SW 1271 (cell line): ENCODE measurements around the gene PEMT.

Source experiments
- DNase-seq, 2 experiments: peaks; one replicate each; lab custom pipeline; 2025; lab: John Stamatoyannopoulos, UW

PEMT gene

GRCh38 chr17:17514993-17515933, 76.2 kb downstream of the PEMT start:
- DNase-seq: no peak

DNA sequence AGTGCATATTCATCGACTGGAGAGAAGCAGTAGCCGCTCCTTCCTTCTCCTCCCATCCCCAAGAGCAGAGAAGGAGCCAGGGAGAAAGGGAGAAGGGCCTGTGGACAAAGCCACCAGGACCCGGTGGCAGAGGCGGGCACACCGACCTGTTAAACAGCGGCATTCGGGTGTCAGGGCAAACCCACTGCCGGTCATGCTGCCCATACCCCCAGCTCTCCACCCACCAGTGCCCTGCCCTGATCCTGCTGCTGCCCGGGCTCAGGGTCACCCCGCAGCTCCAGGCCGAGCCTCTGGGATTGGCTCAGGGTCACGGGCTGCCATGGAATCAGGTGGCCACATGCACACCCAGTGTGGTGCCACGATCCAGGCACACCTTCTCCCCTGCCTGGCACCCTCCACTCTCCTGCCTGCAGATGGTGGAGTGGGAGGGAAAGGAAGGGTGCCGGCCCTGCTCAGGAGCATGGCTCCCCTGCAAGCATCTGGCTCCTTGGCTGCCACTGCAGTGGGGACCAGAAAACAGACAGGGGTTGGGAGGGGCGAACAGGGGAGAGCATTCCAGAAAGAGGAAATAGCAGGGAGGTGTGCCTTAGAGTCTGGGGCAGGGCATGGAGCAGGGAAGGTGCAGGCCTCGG, 77.0 kb downstream of the PEMT start:
- DNase-seq: no peak

- no peak for DNase-seq
Observed at GRCh38 chr17:17513626-17514025, 77.9 kb downstream of the PEMT start.

DNA sequence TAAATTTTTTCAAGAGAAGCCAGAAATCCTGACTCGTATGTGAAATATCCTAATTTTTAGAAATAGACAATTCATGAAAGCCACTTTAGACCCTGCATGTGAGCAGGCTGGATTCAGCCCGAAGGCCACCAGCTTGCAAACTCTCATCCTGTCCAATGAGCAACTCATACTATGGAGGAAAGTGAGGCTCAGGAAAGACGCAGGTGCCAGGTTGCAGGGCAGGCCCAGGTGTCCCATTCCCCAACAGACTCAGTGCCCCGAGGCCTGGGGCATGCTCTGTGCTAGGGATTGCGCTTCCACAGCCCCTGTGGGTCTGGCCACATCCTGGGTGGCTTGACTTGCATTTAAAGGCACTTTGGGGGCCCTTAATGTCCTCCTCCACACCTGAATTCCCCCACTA, 78.6 kb downstream of the PEMT start:
- DNase-seq: no peak

GRCh38 chr17:17511881-17512858, 79.3 kb downstream of the PEMT start:
- DNase-seq: no peak

- no peak for DNase-seq
Observed at GRCh38 chr17:17511293-17511741, 80.2 kb downstream of the PEMT start.

- DNase-seq: no peak
Observed at GRCh38 chr17:17510456-17511292, 80.8 kb downstream of the PEMT start.

DNA sequence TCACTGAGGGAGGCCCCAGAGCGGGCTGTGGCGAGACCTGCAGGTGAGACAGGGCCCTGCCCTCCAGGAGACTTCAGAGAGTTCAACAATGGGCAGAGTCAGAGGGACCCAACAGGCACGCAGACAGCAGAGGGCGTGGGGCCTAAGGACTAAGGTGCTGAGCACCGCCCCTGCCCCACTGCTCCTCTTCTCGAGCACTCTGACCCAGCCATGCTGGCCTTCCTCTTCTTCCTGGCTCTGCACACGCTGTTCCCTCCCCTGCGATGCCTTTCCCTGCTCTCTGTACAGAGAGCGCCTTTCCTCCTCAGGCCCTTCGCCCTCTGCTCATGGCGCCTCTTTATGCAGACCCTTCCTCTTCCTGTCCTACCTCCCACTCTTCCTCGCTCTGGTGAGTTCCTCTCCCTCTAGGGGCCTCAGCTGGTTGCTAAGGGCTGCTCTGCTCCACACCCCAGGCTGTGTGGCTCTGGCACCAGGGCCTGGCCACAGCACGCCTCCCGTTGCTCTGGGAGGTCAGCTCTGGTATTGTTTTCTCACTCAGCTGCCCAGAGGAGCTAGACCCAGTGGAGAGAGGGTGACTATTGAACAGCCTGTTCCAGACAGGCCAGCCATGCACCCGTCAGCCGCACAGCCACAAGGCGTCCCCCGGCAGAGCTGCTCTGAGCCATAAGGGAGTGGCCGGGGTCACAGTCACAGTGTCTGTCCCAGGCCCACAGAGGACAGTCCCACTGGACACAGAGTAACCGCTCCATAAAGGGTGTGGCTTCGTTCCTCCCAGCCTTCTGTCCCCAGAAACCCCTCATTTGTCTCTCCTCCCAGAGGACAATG, 81.7 kb downstream of the PEMT start:
- DNase-seq: no peak

DNA sequence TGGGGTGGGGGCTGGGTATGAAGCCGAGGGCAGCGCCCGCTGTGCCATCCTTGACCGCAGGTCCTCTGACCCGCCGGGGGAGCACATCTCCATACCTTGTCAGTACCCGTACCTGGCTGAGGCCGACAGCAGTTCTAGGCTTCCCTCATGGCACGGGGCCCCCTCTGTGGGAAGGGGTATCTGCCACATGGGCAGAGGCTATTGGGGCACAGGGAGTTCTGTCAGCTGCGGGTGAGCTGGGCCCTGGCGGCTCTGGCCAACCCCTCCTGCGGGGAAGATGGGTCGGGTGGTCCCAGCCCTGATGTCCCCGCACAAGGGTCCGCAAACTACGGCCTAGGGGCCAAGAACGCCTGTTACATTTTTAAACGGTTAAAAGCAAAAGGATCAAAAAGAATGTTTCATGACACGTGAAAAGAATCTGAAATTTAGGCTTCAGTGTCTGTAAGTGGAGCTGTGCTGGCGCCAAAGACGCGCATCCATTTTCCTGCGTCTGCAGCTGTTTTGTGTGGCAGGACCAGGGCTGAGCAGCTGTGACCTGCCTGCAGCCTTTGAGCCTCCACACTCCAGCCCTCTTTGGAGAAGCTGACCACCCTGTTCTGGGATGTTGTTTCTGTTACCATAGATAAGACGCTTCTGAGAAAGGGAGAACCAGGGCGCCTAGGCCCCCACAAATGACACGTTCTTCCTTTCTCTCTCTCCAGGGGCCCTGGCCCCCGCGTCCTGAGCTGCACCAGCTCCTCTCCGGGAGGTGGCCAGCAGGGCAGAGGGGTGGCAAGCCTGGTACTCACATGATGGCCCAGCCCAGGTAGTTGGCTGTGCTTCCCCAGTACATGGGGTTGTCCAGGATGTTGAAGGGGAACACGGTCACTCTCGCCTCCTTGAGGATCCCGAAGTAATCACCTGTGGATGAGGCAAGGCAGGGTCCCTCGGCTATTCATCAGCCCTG, 82.6 kb downstream of the PEMT start:
- DNase-seq: no peak

GRCh38 chr17:17508019-17508535, 83.4 kb downstream of the PEMT start:
- DNase-seq: no peak

DNA sequence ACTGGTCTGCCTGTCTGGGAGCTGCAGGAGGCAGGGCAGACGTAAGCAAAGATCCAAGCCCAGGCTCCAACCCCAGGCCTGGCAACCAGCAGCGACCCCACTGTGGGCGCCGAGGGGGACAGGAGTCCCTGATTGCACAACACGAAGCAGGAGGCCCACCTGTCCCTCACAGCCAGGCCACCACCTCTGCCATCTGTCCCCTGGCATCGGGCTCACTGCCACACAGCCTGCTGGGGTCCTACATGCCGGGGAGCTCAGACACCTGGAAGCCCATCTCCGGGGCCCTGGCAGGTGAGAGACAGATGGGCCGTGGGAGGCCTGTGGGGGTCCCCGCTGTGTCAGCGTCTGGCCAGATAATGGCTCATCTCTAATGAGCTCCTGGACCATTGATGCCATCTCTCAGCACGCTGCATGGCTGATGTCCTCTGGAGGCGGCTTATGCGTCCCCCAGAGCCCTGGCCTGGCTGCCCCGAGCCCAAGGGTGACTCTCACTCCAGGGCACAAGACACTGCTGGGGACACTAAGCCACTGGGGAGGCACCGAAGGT, 84.0 kb downstream of the PEMT start:
- no peak for DNase-seq

GRCh38 chr17:17506893-17507464, 84.5 kb downstream of the PEMT start:
- no peak for DNase-seq

- DNase-seq: no peak
Observed at GRCh38 chr17:17506181-17506741, 85.2 kb downstream of the PEMT start.

- no peak for DNase-seq
Observed at GRCh38 chr17:17505610-17506171, 85.8 kb downstream of the PEMT start.

DNA sequence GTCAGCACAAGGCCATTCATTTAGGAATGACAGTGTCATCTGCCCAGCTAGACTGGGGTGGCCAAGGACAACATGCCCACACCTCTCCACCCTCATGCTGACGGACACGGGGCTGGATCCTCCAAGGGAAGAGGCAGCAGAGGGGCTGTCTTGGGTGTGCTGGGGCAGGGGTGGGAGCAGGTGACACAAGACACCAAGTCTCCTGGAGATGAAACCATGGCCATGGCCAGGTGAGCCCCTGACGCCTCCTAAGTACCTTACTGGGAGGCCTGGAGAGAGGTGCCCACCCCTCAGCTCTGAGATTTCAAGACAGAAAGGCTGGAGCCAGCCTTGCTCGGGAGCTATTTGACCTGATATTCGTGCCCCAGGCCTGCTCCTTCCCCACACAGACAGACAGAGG, 86.4 kb downstream of the PEMT start:
- no peak for DNase-seq

DNA sequence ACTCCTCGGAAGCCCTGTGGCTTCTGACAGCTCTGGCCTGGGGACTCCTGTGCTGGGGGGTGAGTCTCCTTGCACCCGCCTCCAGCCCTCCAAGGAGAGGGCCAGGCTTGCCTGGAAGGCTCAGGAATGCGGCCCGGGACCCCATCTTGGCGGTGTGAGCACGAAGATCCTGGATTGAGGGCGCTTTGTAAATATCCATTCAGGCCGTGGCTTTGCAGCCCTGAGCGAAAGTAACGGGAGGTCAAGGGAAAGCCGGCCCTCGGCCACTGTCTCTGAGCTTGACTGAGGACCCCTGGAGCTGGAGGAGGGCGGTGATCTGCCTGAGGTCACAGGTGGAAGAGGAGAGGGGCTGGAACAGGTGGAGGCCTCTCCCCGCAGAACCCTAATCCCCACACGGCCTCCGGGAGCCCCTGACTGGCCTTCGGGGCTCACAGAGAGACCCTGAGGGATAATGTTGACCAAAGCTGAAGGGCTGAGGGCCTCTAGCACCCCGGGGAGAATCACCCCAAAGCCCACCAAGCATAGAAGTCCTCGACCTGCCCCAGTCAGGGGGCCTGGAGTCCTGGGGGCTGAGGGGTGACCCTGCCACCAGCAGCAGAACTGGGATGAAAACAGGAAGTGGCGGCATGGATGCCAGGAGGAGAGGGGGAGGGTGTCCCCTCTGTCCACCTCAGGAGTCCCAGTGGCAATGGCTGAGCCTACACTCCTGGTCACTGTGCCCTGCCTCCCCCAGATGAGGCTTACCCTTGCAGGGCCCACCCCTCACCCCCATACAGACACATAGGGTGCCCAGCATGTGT, 87.0 kb downstream of the PEMT start:
- no peak for DNase-seq
